Measurements from ENCODE around the gene SMYD3.

The SMYD3 gene

GRCh38 chr1:246482805-246483568 is 24.1 kb downstream of the SMYD3 start:
- intact Hi-C loops (cut with DNase I), result no loop called here
- DNase-seq, result no peak

- DNase-seq, result no peak
- intact Hi-C loops (cut with DNase I), result no loop called here
These were observed 28.0 kb downstream of the SMYD3 start for GRCh38 chr1:246479061-246479460.

GRCh38 chr1:246477634-246478033 is 29.4 kb downstream of the SMYD3 start:
- no peak for DNase-seq
- intact Hi-C loops (cut with DNase I), result no loop called here

GRCh38 chr1:246476771-246477170 is 30.3 kb downstream of the SMYD3 start:
- intact Hi-C loops (cut with DNase I), result no loop called here
- DNase-seq, result no peak

- no peak for DNase-seq
- intact Hi-C loops (cut with DNase I), result no loop called here
These were observed 35.4 kb downstream of the SMYD3 start for GRCh38 chr1:246471688-246472087.

- intact Hi-C loops (cut with DNase I), result no loop called here
- no peak for DNase-seq
These were observed 36.5 kb downstream of the SMYD3 start for GRCh38 chr1:246470585-246470984.

GRCh38 chr1:246462986-246463385 is 44.1 kb downstream of the SMYD3 start:
- no peak for DNase-seq
- intact Hi-C loops (cut with DNase I), result no loop called here

- intact Hi-C loops (cut with DNase I), result no loop called here
- DNase-seq, result no peak
These were observed 46.7 kb downstream of the SMYD3 start for GRCh38 chr1:246460406-246460805.

GRCh38 chr1:246459221-246459620 is 47.9 kb downstream of the SMYD3 start:
- intact Hi-C loops (cut with DNase I), result no loop called here
- DNase-seq, result peak in 8 of 42 donors; percentile 3 to 43 (median 19)

GRCh38 chr1:246455476-246455875 is 51.6 kb downstream of the SMYD3 start:
- intact Hi-C loops (cut with DNase I), result no loop called here
- no peak for DNase-seq

- no peak for DNase-seq
- intact Hi-C loops (cut with DNase I), result no loop called here
These were observed 52.4 kb downstream of the SMYD3 start for GRCh38 chr1:246454655-246455054.

- intact Hi-C loops (cut with DNase I), result no loop called here
- peak in 1 of 42 donors; percentile 4 for DNase-seq
These were observed 56.3 kb downstream of the SMYD3 start for GRCh38 chr1:246450611-246451251.

- DNase-seq, result no peak
- intact Hi-C loops (cut with DNase I), result no loop called here
These were observed 58.7 kb downstream of the SMYD3 start for GRCh38 chr1:246448373-246448772.

GRCh38 chr1:246447501-246447900 is 59.6 kb downstream of the SMYD3 start:
- intact Hi-C loops (cut with DNase I), result no loop called here

GRCh38 chr1:246445503-246445902 is 61.6 kb downstream of the SMYD3 start:
- intact Hi-C loops (cut with DNase I), result no loop called here
- DNase-seq, result no peak

More at GRCh38 chr1:246447501-246447900, 59.6 kb downstream of the SMYD3 start:
- DNase-seq, result no peak

GRCh38 chr1:246444617-246445016 is 62.5 kb downstream of the SMYD3 start:
- no peak for DNase-seq
- intact Hi-C loops (cut with DNase I), result no loop called here

- DNase-seq, result no peak
- intact Hi-C loops (cut with DNase I), result no loop called here
These were observed 69.1 kb downstream of the SMYD3 start for GRCh38 chr1:246437961-246438360.

- no peak for DNase-seq
- intact Hi-C loops (cut with DNase I), result no loop called here
These were observed 71.5 kb downstream of the SMYD3 start for GRCh38 chr1:246435421-246436041.

- DNase-seq, result no peak
- intact Hi-C loops (cut with DNase I), result no loop called here
These were observed 72.7 kb downstream of the SMYD3 start for GRCh38 chr1:246434335-246434734.

- peak in 19 of 42 donors; percentile 4 to 48 (median 19) for DNase-seq
- intact Hi-C loops (cut with DNase I), result no loop called here
These were observed 78.4 kb downstream of the SMYD3 start for GRCh38 chr1:246428542-246429308.

Measured in head of caudate nucleus (tissue), 42 donors.